ENCODE measurements around the gene HEMK1.

DNA sequence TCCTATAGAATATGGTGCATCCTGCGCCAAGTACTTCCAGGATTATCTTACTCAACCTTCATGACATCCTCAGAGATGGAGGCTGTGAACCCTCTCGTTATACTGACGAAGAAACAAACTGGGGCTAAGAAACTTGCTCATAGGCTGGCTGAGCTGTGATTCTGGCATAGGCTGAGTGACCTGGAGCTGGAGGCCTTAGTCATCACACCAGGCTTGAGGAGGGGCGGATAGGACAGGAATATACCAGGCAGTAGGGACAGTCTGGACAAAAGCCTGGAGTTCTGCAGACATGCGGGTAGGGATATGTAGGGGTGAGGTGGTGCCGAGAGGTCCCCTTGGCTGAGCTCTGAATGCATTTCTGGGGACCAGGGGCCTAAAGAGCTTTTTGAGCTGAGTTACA lies 18.1 kb downstream of the HEMK1 start:
- TF ChIP-seq, protein P1, sequence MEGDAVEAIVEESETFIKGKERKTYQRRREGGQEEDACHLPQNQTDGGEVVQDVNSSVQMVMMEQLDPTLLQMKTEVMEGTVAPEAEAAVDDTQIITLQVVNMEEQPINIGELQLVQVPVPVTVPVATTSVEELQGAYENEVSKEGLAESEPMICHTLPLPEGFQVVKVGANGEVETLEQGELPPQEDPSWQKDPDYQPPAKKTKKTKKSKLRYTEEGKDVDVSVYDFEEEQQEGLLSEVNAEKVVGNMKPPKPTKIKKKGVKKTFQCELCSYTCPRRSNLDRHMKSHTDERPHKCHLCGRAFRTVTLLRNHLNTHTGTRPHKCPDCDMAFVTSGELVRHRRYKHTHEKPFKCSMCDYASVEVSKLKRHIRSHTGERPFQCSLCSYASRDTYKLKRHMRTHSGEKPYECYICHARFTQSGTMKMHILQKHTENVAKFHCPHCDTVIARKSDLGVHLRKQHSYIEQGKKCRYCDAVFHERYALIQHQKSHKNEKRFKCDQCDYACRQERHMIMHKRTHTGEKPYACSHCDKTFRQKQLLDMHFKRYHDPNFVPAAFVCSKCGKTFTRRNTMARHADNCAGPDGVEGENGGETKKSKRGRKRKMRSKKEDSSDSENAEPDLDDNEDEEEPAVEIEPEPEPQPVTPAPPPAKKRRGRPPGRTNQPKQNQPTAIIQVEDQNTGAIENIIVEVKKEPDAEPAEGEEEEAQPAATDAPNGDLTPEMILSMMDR (IDR thresholded peaks at IDR 0.05), result no peak
- TF ChIP-seq POLR2A (IDR thresholded peaks at IDR 0.05), result no peak

Measured in esophagus squamous epithelium (tissue), 4 donors.